ENCODE results near the gene SERTAD2. TPM values are rescaled to one million over a fixed set of nuclear protein-coding genes. Genes with fewer than 3 reads are reported as not detected.

SERTAD2 gene
- total and polyA plus RNA-seq, 2 of the 4 experiments (the other 2 are of a cell fraction): 5.0 to 11.0 TPM

- Histone ChIP-seq H2BK5ac (ENCODE audit: low read depth, low read length, poor library complexity, severe bottlenecking) (no peak overlapping the region), H3K27me3 (ENCODE audit: control insufficient read depth, insufficient read depth, low read length) (no peaks in the 10 kb centered on the region), H3K4ac (ENCODE audit: low read depth, low read length) (no peak overlapping the region), H3K27ac (ENCODE audit: insufficient read depth, low read length) (no peak overlapping the region), H3K9ac (ENCODE audit: low read depth, low read length) (no peak overlapping the region), H3K14ac (replicated peaks; ENCODE audit: low read depth, low read length) (no peak overlapping the region), H4K20me1 (ENCODE audit: insufficient read depth, low read length) (no peaks in the 10 kb centered on the region), H4K91ac (ENCODE audit: insufficient read depth, low read depth, low read length) (no peak overlapping the region), H3K9me3 (ENCODE audit: control insufficient read depth, insufficient read depth, low read length) (no peaks in the 10 kb centered on the region), H3K23ac (ENCODE audit: low read depth, low read length) (no peak overlapping the region), H3K4me3 (ENCODE audit: insufficient read depth, low read depth, low read length) (no peak overlapping the region), H3K9me1 (ENCODE audit: insufficient read depth, low read length) (no peaks in the 10 kb centered on the region), H3K4me2 (ENCODE audit: low read depth, low read length) (no peak overlapping the region), H3K56ac (ENCODE audit: extremely low read depth, insufficient read depth, low read length) (no peak overlapping the region), H3K4me1 (ENCODE audit: control insufficient read depth, insufficient read depth, low read length) (no peaks in the 10 kb centered on the region), H2BK120ac (ENCODE audit: low read depth, low read length) (no peak overlapping the region), H4K8ac (ENCODE audit: low read depth in 2 of 2, low read length in 2 of 2) (no peak overlapping the region), H2AFZ (replicated peaks; ENCODE audit: low read length, poor library complexity) (no peak overlapping the region), H3K79me1 (ENCODE audit: low read depth in 1 of 2, low read length in 2 of 2) (no peaks in the 10 kb centered on the region; a peak in 1 of 4 replicates), H2AK5ac (ENCODE audit: low read depth, low read length) (no peak overlapping the region), H4K5ac (ENCODE audit: low read depth, low read length) (no peak overlapping the region), H3K36me3 (ENCODE audit: control insufficient read depth, insufficient read depth, low read length) (no peaks in the 10 kb centered on the region), H2BK20ac (ENCODE audit: low read depth, low read length) (no peak overlapping the region), H3K18ac (ENCODE audit: low read depth, low read length) (no peak overlapping the region), H2BK15ac (ENCODE audit: low read depth, low read length) (no peak overlapping the region), H2AK9ac (replicated peaks; ENCODE audit: low read depth, low read length, poor library complexity) (no peak overlapping the region)
- TF ChIP-seq BHLHE40 (IDR thresholded peaks at IDR 0.05; ENCODE audit: low read depth, low read length): no peak
- no peak for TF ChIP-seq CHD1 (IDR thresholded peaks at IDR 0.05; ENCODE audit: low read depth, low read length)
- TF ChIP-seq RCOR1 (IDR thresholded peaks at IDR 0.05; ENCODE audit: insufficient replicate concordance, low read length): no peak
- no peak for TF ChIP-seq MXI1 (IDR thresholded peaks at IDR 0.05; ENCODE audit: borderline replicate concordance, low read depth, low read length)
- no peak for TF ChIP-seq CTCF (conservative IDR thresholded peaks at IDR 0.05; ENCODE audit: low read depth, low read length)
- no peak for TF ChIP-seq RFX5 (IDR thresholded peaks at IDR 0.05; ENCODE audit: low read depth, low read length)
- no peak for TF ChIP-seq CEBPB (IDR thresholded peaks at IDR 0.05; ENCODE audit: low read depth, low read length)
- TF ChIP-seq NFE2L2 (IDR thresholded peaks at IDR 0.05; ENCODE audit: low read depth, low read length): no peak
- TF ChIP-seq ELK1 (IDR thresholded peaks at IDR 0.05; ENCODE audit: borderline replicate concordance, low read depth, low read length): no peak
- TF ChIP-seq USF2 (IDR thresholded peaks at IDR 0.05; ENCODE audit: low read depth, low read length): no peak
- TF ChIP-seq POLR2A (IDR thresholded peaks at IDR 0.05; ENCODE audit: low read depth, low read length): no peak
- ChIA-PET POLR2A (ENCODE audit: unreplicated experiment) (no interaction called here), CTCF (no interaction called here)
- intact Hi-C loops (cut with micrococcal nuclease) (no loop called here), dilution Hi-C loops (cut with HindIII; ENCODE audit: low sequenced_read_pairs, unreplicated experiment) (no loop called here), in situ Hi-C loops (cut with MboI; ENCODE audit: low sequenced_read_pairs) (no loop called here)
- DNase-seq (no peak), ATAC-seq (ENCODE audit: low read depth) (no peak)
- no TSS peak for BruUV-seq (replicated peaks)
Measured at GRCh38 chr2:64670047-64670446, 16.3 kb upstream of the SERTAD2 start.
